BLaER1 treated with 17β-estradiol and CSF1 and Interleukin-3, amounts not matched to agents 10 nM and 100 nM (cell line): ENCODE measurements around the gene GLIS1.
A peak's percentile ranks its signal among the peaks of the same experiment; 100 is the strongest.

Source experiments
- H3K27ac ChIP-seq, 11 experiments: shearing (Covaris generic); formaldehyde crosslinking; 2 replicates each; pipeline ENCODE4 v1.8.1; 2022
- H3K27me3 ChIP-seq, 11 experiments: shearing (Covaris generic); formaldehyde crosslinking; 2 replicates each; pipeline ENCODE4 v1.8.1; 2022
- H3K36me3 ChIP-seq, 11 experiments: shearing (Covaris generic); formaldehyde crosslinking; 2 replicates each; pipeline ENCODE4 v1.8.1; 2022
- H3K4me1 ChIP-seq, 10 experiments: shearing (Covaris generic); formaldehyde crosslinking; 2 replicates each; pipeline ENCODE4 v1.8.1; 2022
- H3K4me2 ChIP-seq, 11 experiments: shearing (Covaris generic); formaldehyde crosslinking; 2 replicates each; pipeline ENCODE4 v1.8.1; 2022
- H3K4me3 ChIP-seq, 10 experiments: shearing (Covaris generic); formaldehyde crosslinking; 2 replicates each; pipeline ENCODE4 v1.8.1; 2022
- H3K9ac ChIP-seq, 11 experiments: shearing (Covaris generic); formaldehyde crosslinking; 2 replicates each; pipeline ENCODE4 v1.8.1; 2022
- H3K9me3 ChIP-seq, 11 experiments: shearing (Covaris generic); formaldehyde crosslinking; replicated peaks in 1 of 11; 2 replicates each; pipeline ENCODE4 v1.8.1; 2022
- H4K20me1 ChIP-seq, 11 experiments: shearing (Covaris generic); formaldehyde crosslinking; 2 replicates each; pipeline ENCODE4 v1.8.1; 2022
- Cebpa-rat ChIP-seq, 11 experiments: shearing (Covaris generic); IDR thresholded peaks; 2 replicates each; pipeline ENCODE4 v1.8.1; 2022

The GLIS1 gene

GRCh38 chr1:53733447-53733931 is 5.5 kb downstream of the GLIS1 start:
- no peak for TF ChIP-seq Cebpa-rat (IDR thresholded peaks at IDR 0.05)
- Histone ChIP-seq H3K4me3 (no peak overlapping the region), H3K27ac (no peak overlapping the region), H3K9me3 (no peaks in the 10 kb centered on the region), H3K4me1 (peaks cover 4 to 8% (median 5%) of the 10 kb centered on the region in 10 experiments; a peak in 18 of 20 replicates), H3K27me3 (peaks cover 27 to 42% (median 36%) of the 10 kb centered on the region in 11 experiments), H3K36me3 (no peaks in the 10 kb centered on the region), H3K9ac (no peak overlapping the region), H4K20me1 (peaks cover 0 to 21% (median 11%) of the 10 kb centered on the region in 11 experiments; a peak in 13 of 22 replicates), H3K4me2 (no peak overlapping the region)

GRCh38 chr1:53732912-53733317 is 6.0 kb downstream of the GLIS1 start:
- Histone ChIP-seq H3K36me3 (no peaks in the 10 kb centered on the region), H3K4me1 (peaks cover 0 to 2% (median 0%) of the 10 kb centered on the region in 10 experiments; a peak in 3 of 20 replicates), H3K9ac (no peak overlapping the region), H3K27ac (no peak overlapping the region), H3K9me3 (no peaks in the 10 kb centered on the region), H3K27me3 (peaks cover 22 to 36% (median 31%) of the 10 kb centered on the region in 11 experiments), H4K20me1 (peaks cover 0 to 15% (median 6%) of the 10 kb centered on the region in 11 experiments; a peak in 12 of 22 replicates), H3K4me2 (no peak overlapping the region), H3K4me3 (no peak overlapping the region)
- no peak for TF ChIP-seq Cebpa-rat (IDR thresholded peaks at IDR 0.05)

GRCh38 chr1:53732409-53732808 is 6.6 kb downstream of the GLIS1 start:
- Histone ChIP-seq H3K4me3 (no peak overlapping the region), H3K9ac (no peak overlapping the region), H3K4me2 (0 out of 22 replicates have a peak overlapping the region, but pooled peaks of 1 of the 11 experiments have one; percentile 4), H3K27ac (no peak overlapping the region), H3K27me3 (peaks cover 17 to 31% (median 26%) of the 10 kb centered on the region in 11 experiments), H3K36me3 (no peaks in the 10 kb centered on the region), H3K4me1 (no peaks in the 10 kb centered on the region), H3K9me3 (no peaks in the 10 kb centered on the region), H4K20me1 (peaks cover 0 to 10% (median under 1%) of the 10 kb centered on the region in 11 experiments; a peak in 7 of 22 replicates)
- TF ChIP-seq Cebpa-rat (IDR thresholded peaks at IDR 0.05) = no peak

GRCh38 chr1:53731779-53732305 is 7.1 kb downstream of the GLIS1 start:
- H3K4me2 ChIP-seq = 0 out of 22 replicates have a peak overlapping the region, but pooled peaks of 1 of the 11 experiments have one; percentile 4
- TF ChIP-seq Cebpa-rat (IDR thresholded peaks at IDR 0.05) = no peak
- no peak overlapping the region for H3K4me3 ChIP-seq
- H3K4me1 ChIP-seq = no peaks in the 10 kb centered on the region
- H3K27ac ChIP-seq = no peak overlapping the region
- no peaks in the 10 kb centered on the region for H3K36me3 ChIP-seq
- peaks cover 11 to 25% (median 20%) of the 10 kb centered on the region in 11 experiments for H3K27me3 ChIP-seq
- no peak overlapping the region for H3K9ac ChIP-seq
- no peaks in the 10 kb centered on the region for H3K9me3 ChIP-seq
- peaks cover 0 to 6% (median 0%) of the 10 kb centered on the region in 11 experiments; a peak in 2 of 22 replicates for H4K20me1 ChIP-seq

- no peak overlapping the region for H3K27ac ChIP-seq
- H3K4me2 ChIP-seq = no peak overlapping the region
- H3K36me3 ChIP-seq = no peaks in the 10 kb centered on the region
- H3K27me3 ChIP-seq = peaks cover 4 to 18% (median 13%) of the 10 kb centered on the region in 11 experiments
- no peaks in the 10 kb centered on the region for H3K9me3 ChIP-seq
- H4K20me1 ChIP-seq = 0 out of 22 replicates have a peak, but pooled peaks cover 0 to 4% (median 0%) of the 10 kb centered on the region in 11 experiments
- no peak for TF ChIP-seq Cebpa-rat (IDR thresholded peaks at IDR 0.05)
- H3K4me3 ChIP-seq = no peak overlapping the region
- no peak overlapping the region for H3K9ac ChIP-seq
- no peaks in the 10 kb centered on the region for H3K4me1 ChIP-seq
These were observed 7.8 kb downstream of the GLIS1 start for GRCh38 chr1:53731043-53731600.

GRCh38 chr1:53730224-53730865 is 8.6 kb downstream of the GLIS1 start:
- Histone ChIP-seq H3K4me3 (no peak overlapping the region), H3K4me1 (no peaks in the 10 kb centered on the region), H3K9me3 (no peaks in the 10 kb centered on the region), H4K20me1 (no peaks in the 10 kb centered on the region), H3K27ac (no peak overlapping the region), H3K4me2 (no peak overlapping the region), H3K27me3 (peaks cover 0 to 10% (median 5%) of the 10 kb centered on the region in 11 experiments; a peak in 13 of 22 replicates), H3K9ac (no peak overlapping the region), H3K36me3 (no peaks in the 10 kb centered on the region)
- TF ChIP-seq Cebpa-rat (IDR thresholded peaks at IDR 0.05) = no peak

- no peaks in the 10 kb centered on the region for H4K20me1 ChIP-seq
- no peak for TF ChIP-seq Cebpa-rat (IDR thresholded peaks at IDR 0.05)
- H3K4me3 ChIP-seq = no peak overlapping the region
- no peaks in the 10 kb centered on the region for H3K36me3 ChIP-seq
- H3K27ac ChIP-seq = no peak overlapping the region
- peaks cover 0 to 4% (median 0%) of the 10 kb centered on the region in 11 experiments; a peak in 3 of 22 replicates for H3K27me3 ChIP-seq
- no peak overlapping the region for H3K4me2 ChIP-seq
- H3K9ac ChIP-seq = no peak overlapping the region
- H3K4me1 ChIP-seq = no peaks in the 10 kb centered on the region
- no peaks in the 10 kb centered on the region for H3K9me3 ChIP-seq
These were observed 9.3 kb downstream of the GLIS1 start for GRCh38 chr1:53729456-53730223.

- no peaks in the 10 kb centered on the region for H3K36me3 ChIP-seq
- H3K4me2 ChIP-seq = no peak overlapping the region
- no peak overlapping the region for H3K4me3 ChIP-seq
- H3K4me1 ChIP-seq = no peaks in the 10 kb centered on the region
- no peak overlapping the region for H3K27ac ChIP-seq
- TF ChIP-seq Cebpa-rat (IDR thresholded peaks at IDR 0.05) = no peak
- H3K9ac ChIP-seq = no peak overlapping the region
- no peaks in the 10 kb centered on the region for H3K9me3 ChIP-seq
- H3K27me3 ChIP-seq = no peaks in the 10 kb centered on the region
- no peaks in the 10 kb centered on the region for H4K20me1 ChIP-seq
These were observed 10.1 kb downstream of the GLIS1 start for GRCh38 chr1:53728702-53729455.
